ENCODE results near the gene SPATA31C2.

SPATA31C2 gene

DNA sequence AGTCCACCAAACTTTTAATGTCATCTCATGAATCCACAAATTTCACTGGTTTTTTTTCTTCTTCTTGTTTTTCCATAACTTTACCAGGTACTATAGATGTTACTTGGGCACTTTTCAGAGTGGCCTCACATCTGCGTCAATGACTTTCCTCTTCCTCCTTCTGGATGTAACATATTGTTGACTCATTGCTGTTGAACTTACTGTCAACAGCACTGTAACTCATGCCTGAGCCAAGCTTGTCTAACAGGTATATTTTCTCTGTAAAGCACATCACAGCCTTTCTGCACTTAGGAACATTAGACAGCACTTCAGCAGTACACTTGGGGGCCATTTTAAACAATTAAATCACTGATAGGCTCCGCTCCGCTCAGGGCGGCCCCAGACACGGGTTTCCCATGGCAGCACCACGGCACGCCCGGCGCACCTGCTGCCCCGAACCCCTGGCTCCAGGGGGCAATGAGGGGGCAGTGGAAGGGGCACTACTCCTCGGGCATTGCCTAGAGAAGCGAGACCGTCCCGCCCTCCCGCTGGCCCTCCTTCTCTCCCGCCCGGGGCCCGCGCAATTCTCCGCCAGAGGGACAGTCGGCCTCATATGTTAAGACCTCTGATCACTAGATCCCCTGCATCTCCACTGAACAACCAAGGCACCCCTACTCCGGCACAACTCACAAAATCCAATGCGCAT lies 41.9 kb upstream of the SPATA31C2 start:
- TF ChIP-seq, protein P1, sequence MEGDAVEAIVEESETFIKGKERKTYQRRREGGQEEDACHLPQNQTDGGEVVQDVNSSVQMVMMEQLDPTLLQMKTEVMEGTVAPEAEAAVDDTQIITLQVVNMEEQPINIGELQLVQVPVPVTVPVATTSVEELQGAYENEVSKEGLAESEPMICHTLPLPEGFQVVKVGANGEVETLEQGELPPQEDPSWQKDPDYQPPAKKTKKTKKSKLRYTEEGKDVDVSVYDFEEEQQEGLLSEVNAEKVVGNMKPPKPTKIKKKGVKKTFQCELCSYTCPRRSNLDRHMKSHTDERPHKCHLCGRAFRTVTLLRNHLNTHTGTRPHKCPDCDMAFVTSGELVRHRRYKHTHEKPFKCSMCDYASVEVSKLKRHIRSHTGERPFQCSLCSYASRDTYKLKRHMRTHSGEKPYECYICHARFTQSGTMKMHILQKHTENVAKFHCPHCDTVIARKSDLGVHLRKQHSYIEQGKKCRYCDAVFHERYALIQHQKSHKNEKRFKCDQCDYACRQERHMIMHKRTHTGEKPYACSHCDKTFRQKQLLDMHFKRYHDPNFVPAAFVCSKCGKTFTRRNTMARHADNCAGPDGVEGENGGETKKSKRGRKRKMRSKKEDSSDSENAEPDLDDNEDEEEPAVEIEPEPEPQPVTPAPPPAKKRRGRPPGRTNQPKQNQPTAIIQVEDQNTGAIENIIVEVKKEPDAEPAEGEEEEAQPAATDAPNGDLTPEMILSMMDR (IDR thresholded peaks at IDR 0.05) = no peak
- no peak overlapping the region for H3K27ac ChIP-seq
- H3K4me1 ChIP-seq = peaks cover 0 to 12% (median 6%) of the 10 kb centered on the region in 4 donors
- DNase-seq = no peak
- intact Hi-C loops (cut with DNase I; ENCODE audit: low total_unique reads) = no loop called here
- no peak overlapping the region for H3K4me3 ChIP-seq
- H3K36me3 ChIP-seq = no peaks in the 10 kb centered on the region
- no peaks in the 10 kb centered on the region for H3K9me3 ChIP-seq
- H3K27me3 ChIP-seq = no peaks in the 10 kb centered on the region

DNA sequence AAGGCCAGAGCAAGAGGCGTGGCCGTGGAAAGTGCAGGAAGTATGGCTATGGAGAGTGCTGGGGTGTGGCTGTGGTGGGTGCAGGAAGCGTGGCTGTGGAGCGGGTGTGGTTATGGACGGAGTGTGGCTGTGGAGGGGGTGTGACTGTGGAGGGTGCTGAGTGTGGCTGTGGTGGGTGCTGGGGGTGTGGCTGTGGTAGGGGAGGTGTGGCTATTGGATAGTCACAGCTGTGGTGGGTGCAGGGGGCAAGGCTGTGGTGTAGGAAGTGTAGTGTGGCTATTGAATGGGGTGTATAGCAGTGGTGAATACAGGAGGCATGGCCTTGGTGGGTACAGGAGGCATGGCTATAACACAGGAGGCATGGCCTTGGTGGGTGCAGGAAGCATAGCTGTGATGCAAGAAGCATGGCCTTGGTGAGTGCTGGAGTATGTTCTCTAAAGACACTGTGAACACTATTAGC lies 40.8 kb upstream of the SPATA31C2 start:
- H3K9me3 ChIP-seq = no peaks in the 10 kb centered on the region
- no peak overlapping the region for H3K27ac ChIP-seq
- no peaks in the 10 kb centered on the region for H3K36me3 ChIP-seq
- DNase-seq = no peak
- intact Hi-C loops (cut with DNase I; ENCODE audit: low total_unique reads) = no loop called here
- no peaks in the 10 kb centered on the region for H3K27me3 ChIP-seq
- no peak overlapping the region for H3K4me3 ChIP-seq
- peaks cover 0 to 10% (median 6%) of the 10 kb centered on the region in 4 donors for H3K4me1 ChIP-seq
- TF ChIP-seq, protein P1 (IDR thresholded peaks at IDR 0.05) = no peak

DNA sequence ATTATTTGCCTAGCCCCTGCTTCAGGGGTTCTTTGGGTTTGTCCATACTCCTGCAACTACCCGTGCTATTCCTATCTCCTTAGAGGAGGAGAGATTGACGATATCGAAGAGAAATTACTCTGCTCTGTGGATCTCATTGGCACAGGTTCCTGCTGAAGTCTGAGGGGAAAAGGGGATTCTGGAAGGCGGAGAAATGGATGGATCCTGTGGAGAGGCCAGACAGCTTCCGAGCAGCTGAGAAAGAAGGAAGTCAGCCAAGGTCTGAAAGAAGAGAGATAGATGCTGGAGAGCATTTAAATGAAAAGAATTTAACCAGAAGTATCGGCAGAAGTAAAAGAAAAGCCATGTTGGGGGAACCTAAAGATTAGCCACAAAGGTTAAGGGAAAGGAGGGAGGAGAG lies 40.4 kb upstream of the SPATA31C2 start:
- no peak for DNase-seq
- intact Hi-C loops (cut with DNase I; ENCODE audit: low total_unique reads) = no loop called here
- H3K27ac ChIP-seq = no peak overlapping the region

DNA sequence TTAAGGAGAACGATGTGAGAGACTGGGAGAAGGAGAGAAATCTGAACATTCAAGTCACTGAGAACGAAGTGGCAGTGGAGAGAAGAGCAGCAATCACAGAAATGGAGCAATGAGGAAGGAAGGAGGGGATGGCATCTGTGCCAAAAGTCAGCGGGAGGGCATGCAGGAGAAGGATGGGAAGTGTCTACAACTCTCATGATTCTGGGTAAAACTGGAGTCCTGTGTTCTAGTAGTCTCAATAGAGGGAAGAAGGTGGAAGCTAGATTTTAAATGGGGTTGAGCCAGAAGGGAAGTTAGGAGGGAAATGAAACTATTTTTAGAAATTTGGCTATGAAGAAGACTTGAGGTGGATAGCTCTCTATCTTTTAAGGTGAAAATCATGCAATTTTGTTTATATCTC lies 39.1 kb upstream of the SPATA31C2 start:
- H3K4me1 ChIP-seq = no peaks in the 10 kb centered on the region
- no peak overlapping the region for H3K4me3 ChIP-seq
- intact Hi-C loops (cut with DNase I; ENCODE audit: low total_unique reads) = no loop called here
- no peaks in the 10 kb centered on the region for H3K36me3 ChIP-seq
- TF ChIP-seq, protein P1 (IDR thresholded peaks at IDR 0.05) = no peak
- H3K27me3 ChIP-seq = no peaks in the 10 kb centered on the region
- no peak for DNase-seq
- H3K27ac ChIP-seq = no peak overlapping the region
- no peaks in the 10 kb centered on the region for H3K9me3 ChIP-seq

More for the DNA sequence above, 40.4 kb upstream of the SPATA31C2 start:
- no peaks in the 10 kb centered on the region for H3K27me3 ChIP-seq
- H3K36me3 ChIP-seq = no peaks in the 10 kb centered on the region
- TF ChIP-seq, protein P1 (IDR thresholded peaks at IDR 0.05) = no peak
- no peaks in the 10 kb centered on the region for H3K9me3 ChIP-seq
- H3K4me3 ChIP-seq = no peak overlapping the region
- peaks cover 0 to 5% (median 2%) of the 10 kb centered on the region in 4 donors for H3K4me1 ChIP-seq

DNA sequence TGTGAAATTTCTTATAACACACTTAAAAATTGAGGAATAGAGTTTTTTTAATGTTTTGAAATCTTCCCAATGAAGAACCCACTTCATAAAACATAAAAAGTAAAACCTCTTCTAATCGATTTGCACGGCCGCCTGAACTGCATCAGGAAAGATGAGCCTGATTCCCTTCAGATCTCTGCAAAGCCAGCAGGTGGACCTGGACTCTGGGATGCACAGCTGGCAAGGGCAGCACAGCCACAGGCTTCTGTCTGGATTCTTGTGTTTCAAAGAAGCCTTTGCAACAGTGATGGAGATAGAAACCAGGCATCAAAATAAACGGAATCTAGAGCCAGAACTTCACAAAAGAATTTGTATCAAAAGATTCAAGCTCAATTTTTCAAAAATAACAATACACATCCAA lies 36.0 kb upstream of the SPATA31C2 start:
- TF ChIP-seq, protein P1 (IDR thresholded peaks at IDR 0.05) = no peak
- DNase-seq = no peak
- Histone ChIP-seq H3K27me3 (no peaks in the 10 kb centered on the region), H3K36me3 (no peaks in the 10 kb centered on the region), H3K4me3 (no peak overlapping the region), H3K4me1 (no peaks in the 10 kb centered on the region), H3K27ac (no peak overlapping the region), H3K9me3 (no peaks in the 10 kb centered on the region)
- intact Hi-C loops (cut with DNase I; ENCODE audit: low total_unique reads) = no loop called here

All from tibial artery (tissue), 4 donors.